Activated CD4-positive, alpha-beta T cell treated with anti-CD3 and anti-CD28 coated beads for 1 hour (primary cell): ENCODE results near the gene CHCHD6.

Experiments
- DNase-seq: peaks from one replicate; pipeline ENCODE4 v3.0.0-alpha.2; 2020

The CHCHD6 gene

GRCh38 chr3:126946405-126946804, 242.4 kb downstream of the CHCHD6 start:
- DNase-seq: no peak

GRCh38 chr3:126947429-126947828, 243.4 kb downstream of the CHCHD6 start:
- no peak for DNase-seq

GRCh38 chr3:126948980-126949535, 245.0 kb downstream of the CHCHD6 start:
- no peak for DNase-seq

- no peak for DNase-seq
Measured at GRCh38 chr3:126951561-126951960, 247.5 kb downstream of the CHCHD6 start.

- no peak for DNase-seq
Measured at GRCh38 chr3:126952261-126952982, 248.4 kb downstream of the CHCHD6 start.

- no peak for DNase-seq
Measured at GRCh38 chr3:126952983-126953660, 249.1 kb downstream of the CHCHD6 start.

- no peak for DNase-seq
Measured at GRCh38 chr3:126954141-126954842, 250.3 kb downstream of the CHCHD6 start.

GRCh38 chr3:126955004-126955790, 251.2 kb downstream of the CHCHD6 start:
- no peak for DNase-seq

GRCh38 chr3:126956361-126956760, 252.3 kb downstream of the CHCHD6 start:
- no peak for DNase-seq

GRCh38 chr3:126956866-126957650, 253.0 kb downstream of the CHCHD6 start:
- no peak for DNase-seq

GRCh38 chr3:126957776-126958637, 254.0 kb downstream of the CHCHD6 start:
- DNase-seq: no peak

- DNase-seq: no peak
Measured at GRCh38 chr3:126958638-126959085, 254.6 kb downstream of the CHCHD6 start.

- DNase-seq: no peak
Measured at GRCh38 chr3:126959136-126959920, 255.3 kb downstream of the CHCHD6 start.

- no peak for DNase-seq
Measured at GRCh38 chr3:126959921-126960603, 256.0 kb downstream of the CHCHD6 start.

- no peak for DNase-seq
Measured at GRCh38 chr3:126960604-126960995, 256.6 kb downstream of the CHCHD6 start.

GRCh38 chr3:126961191-126961790, 257.3 kb downstream of the CHCHD6 start:
- no peak for DNase-seq

- no peak for DNase-seq
Measured at GRCh38 chr3:126961791-126962461, 257.9 kb downstream of the CHCHD6 start.

GRCh38 chr3:126962756-126963155, 258.7 kb downstream of the CHCHD6 start:
- DNase-seq: no peak
